Astrocyte of the spinal cord (primary cell): ENCODE results near the gene SYTL5.

ENCODE experiments used
- DNase-seq: peaks from one replicate; pipeline ENCODE4 v3.0.0; 2011; ENCODE audit warnings: low read depth, low spot score
- H3K4me3 ChIP-seq: 2 replicates; pipeline ENCODE4 v1.5.1; 2011; ENCODE audit warnings: low read depth, mild to moderate bottlenecking, low read length, moderate library complexity
- CTCF ChIP-seq: IDR thresholded peaks from 2 replicates; pipeline ENCODE4 v1.5.1; 2012; ENCODE audit warnings: low read depth, mild to moderate bottlenecking, low read length, inconsistent platforms
- in situ Hi-C: cut with HindIII; loops from 2 replicates; pipeline ENCODE4 v1.10.0; 2017; ENCODE audit warnings: low sequenced_read_pairs

The SYTL5 gene

GRCh38 chrX:38006291-38006690 is at the start of gene SYTL5:
Gene SYTL5, plus strand, starts transcription at chrX:38006553. Its CDS starts 27,337 bp downstream, at chrX:38033890.
- TF ChIP-seq CTCF: no peak
- no peak within 1 kb of the TSS for H3K4me3 ChIP-seq
- no peak for DNase-seq
- in situ Hi-C loops: no loop called here

- DNase-seq: peak; percentile 56
- in situ Hi-C loops: no loop called here
- H3K4me3 ChIP-seq: no peak overlapping the region
- no peak for TF ChIP-seq CTCF
Observed at GRCh38 chrX:37958525-37959211, 47.7 kb upstream of the SYTL5 start.

GRCh38 chrX:37959212-37960021 is 46.9 kb upstream of the SYTL5 start:
- in situ Hi-C loops: no loop called here
- TF ChIP-seq CTCF: no peak

GRCh38 chrX:37961118-37961517 is 45.2 kb upstream of the SYTL5 start:
- TF ChIP-seq CTCF: no peak
- DNase-seq: no peak
- H3K4me3 ChIP-seq: no peak overlapping the region
- in situ Hi-C loops: no loop called here

More at GRCh38 chrX:37959212-37960021, 46.9 kb upstream of the SYTL5 start:
- no peak for DNase-seq
- no peak overlapping the region for H3K4me3 ChIP-seq

- DNase-seq: no peak
- TF ChIP-seq CTCF: no peak
- in situ Hi-C loops: no loop called here
- no peak overlapping the region for H3K4me3 ChIP-seq
Observed at GRCh38 chrX:37967714-37968113, 38.6 kb upstream of the SYTL5 start.

- no peak for TF ChIP-seq CTCF
- no peak overlapping the region for H3K4me3 ChIP-seq
- in situ Hi-C loops: no loop called here
- no peak for DNase-seq
Observed at GRCh38 chrX:37975421-37975820, 30.9 kb upstream of the SYTL5 start.
